OCI-LY3 (cell line): ENCODE results near the gene YPEL5.

Source experiments
- H2AFZ ChIP-seq: fragments of 200-600, 300-600 bp; shearing (Covaris generic); 2 replicates; pipeline ENCODE4 v1.6.0; 2014; ENCODE audit warnings: antibody characterized with exemption, low read depth, low read length
- H3K27ac ChIP-seq: fragments of 200-600, 300-600 bp; sonication (generic); 2 replicates; pipeline ENCODE4 v1.5.1; 2014; ENCODE audit warnings: mild to moderate bottlenecking, low read length, moderate library complexity, mixed read lengths
- H3K27me3 ChIP-seq: fragments of 200-600, 300-600 bp; sonication (generic); 2 replicates; pipeline ENCODE4 v1.6.1; 2014; ENCODE audit warnings: low read depth, low read length, mixed read lengths
- H3K36me3 ChIP-seq: fragments of 200-600, 300-600 bp; sonication (generic); replicated peaks from 2 replicates; pipeline ENCODE3; 2014; ENCODE audit warnings: low read depth, low read length, mixed read lengths
- H3K4me1 ChIP-seq: fragments of 300-600, 200-600 bp; sonication (generic); 2 replicates; pipeline ENCODE4 v1.6.1; 2014; ENCODE audit warnings: low read length, mixed read lengths
- H3K4me2 ChIP-seq: fragments of 200-600, 300-600 bp; sonication (generic); 2 replicates; pipeline ENCODE4 v1.6.1; 2014; ENCODE audit warnings: low read length, mixed read lengths
- H3K4me3 ChIP-seq: fragments of 300-600, 200-600 bp; sonication (generic); 2 replicates; pipeline ENCODE4 v1.5.1; 2014; ENCODE audit warnings: antibody characterized with exemption, mild to moderate bottlenecking, low read length, moderate library complexity
- H3K79me2 ChIP-seq: fragments of 300-600, 200-600 bp; shearing (Covaris generic); 2 replicates; pipeline ENCODE4 v1.6.1; 2014; ENCODE audit warnings: mild to moderate bottlenecking, low read length, mixed read lengths
- H3K9ac ChIP-seq: fragments of 300-600, 200-600 bp; shearing (Covaris generic); 2 replicates; pipeline ENCODE4 v1.6.0; 2014; ENCODE audit warnings: mild to moderate bottlenecking, low read length, moderate library complexity
- H3K9me3 ChIP-seq: fragments of 200-600, 300-600 bp; shearing (Covaris generic); 2 replicates; pipeline ENCODE4 v1.6.1; 2014; ENCODE audit warnings: low read length, mixed read lengths; ENCODE audit not compliant: insufficient read depth
- H4K20me1 ChIP-seq: fragments of 200-600, 300-600 bp; sonication (generic); 2 replicates; pipeline ENCODE4 v1.6.1; 2016; ENCODE audit warnings: low read length, mixed read lengths; ENCODE audit not compliant: insufficient read depth
- EZH2phosphoT487 ChIP-seq: fragments of 200-600 bp; shearing (Covaris generic); IDR thresholded peaks from 2 replicates; pipeline ENCODE4 v1.6.1; 2018; ENCODE audit warnings: antibody characterized with exemption, mixed run types, low read depth
- TF ChIP-seq, protein P1 (sequence below): fragments of 200-600, 300-600 bp; sonication (generic); IDR thresholded peaks from 2 replicates; pipeline ENCODE4 v1.5.1; 2014; ENCODE audit warnings: antibody characterized with exemption, low read length, low read depth

The YPEL5 gene

DNA sequence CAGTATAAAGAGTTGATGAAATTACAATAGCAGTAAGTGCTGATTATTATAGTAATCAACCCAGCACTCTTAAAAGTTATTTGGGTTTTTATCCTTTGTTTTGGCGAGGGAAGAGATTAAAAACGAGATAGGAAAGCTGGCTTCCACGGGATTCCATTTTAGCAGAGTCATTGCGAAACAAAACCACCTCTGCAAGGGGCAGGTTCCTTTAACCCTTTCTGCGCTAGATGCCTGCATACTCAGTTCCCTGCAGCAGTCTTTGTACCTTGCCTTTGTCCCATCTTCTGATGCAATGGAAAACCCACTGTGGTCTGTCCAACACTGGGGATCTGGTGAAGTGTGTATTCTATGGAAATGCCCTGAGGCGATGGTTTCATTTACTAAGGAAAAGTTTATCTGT is 2.7 kb downstream of the YPEL5 start:
- Histone ChIP-seq H4K20me1 (peaks cover 55% of the 10 kb centered on the region), H3K27ac (0 out of 2 replicates have a peak overlapping the region, but pooled peaks have one; percentile 88), H2AFZ (no peak overlapping the region), H3K36me3 (peaks cover 12% of the 10 kb centered on the region), H3K4me3 (peak overlapping the region; percentile 97), H3K27me3 (no peaks in the 10 kb centered on the region), H3K4me1 (peaks cover 36% of the 10 kb centered on the region), H3K9me3 (no peaks in the 10 kb centered on the region), H3K79me2 (0 out of 2 replicates have a peak, but pooled peaks cover 2% of the 10 kb centered on the region), H3K9ac (no peak overlapping the region; the same call in 1 of the 2 replicates), H3K4me2 (peak overlapping the region; percentile 98)
- TF ChIP-seq EZH2phosphoT487 = no peak
- TF ChIP-seq, protein P1, sequence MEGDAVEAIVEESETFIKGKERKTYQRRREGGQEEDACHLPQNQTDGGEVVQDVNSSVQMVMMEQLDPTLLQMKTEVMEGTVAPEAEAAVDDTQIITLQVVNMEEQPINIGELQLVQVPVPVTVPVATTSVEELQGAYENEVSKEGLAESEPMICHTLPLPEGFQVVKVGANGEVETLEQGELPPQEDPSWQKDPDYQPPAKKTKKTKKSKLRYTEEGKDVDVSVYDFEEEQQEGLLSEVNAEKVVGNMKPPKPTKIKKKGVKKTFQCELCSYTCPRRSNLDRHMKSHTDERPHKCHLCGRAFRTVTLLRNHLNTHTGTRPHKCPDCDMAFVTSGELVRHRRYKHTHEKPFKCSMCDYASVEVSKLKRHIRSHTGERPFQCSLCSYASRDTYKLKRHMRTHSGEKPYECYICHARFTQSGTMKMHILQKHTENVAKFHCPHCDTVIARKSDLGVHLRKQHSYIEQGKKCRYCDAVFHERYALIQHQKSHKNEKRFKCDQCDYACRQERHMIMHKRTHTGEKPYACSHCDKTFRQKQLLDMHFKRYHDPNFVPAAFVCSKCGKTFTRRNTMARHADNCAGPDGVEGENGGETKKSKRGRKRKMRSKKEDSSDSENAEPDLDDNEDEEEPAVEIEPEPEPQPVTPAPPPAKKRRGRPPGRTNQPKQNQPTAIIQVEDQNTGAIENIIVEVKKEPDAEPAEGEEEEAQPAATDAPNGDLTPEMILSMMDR = no peak

DNA sequence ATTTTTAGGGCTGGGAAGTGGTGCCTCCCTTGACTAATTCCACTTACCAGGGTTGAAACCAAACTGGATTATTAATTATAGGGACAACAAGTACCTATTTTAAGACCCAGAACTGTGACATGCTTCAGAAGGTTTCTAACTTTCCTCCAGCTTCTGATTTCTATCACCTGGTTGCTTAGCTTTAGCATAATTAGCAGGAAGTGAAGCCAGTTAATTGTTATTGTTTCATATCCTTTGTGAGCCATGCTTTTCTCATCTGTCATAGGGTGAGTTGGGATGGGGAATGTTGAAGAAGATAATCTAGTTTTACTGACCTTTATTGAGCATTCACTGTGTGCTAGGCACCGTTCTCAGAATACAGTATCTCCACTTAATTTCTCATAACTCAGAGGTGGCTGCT is 3.2 kb downstream of the YPEL5 start:
- Histone ChIP-seq H3K79me2 (0 out of 2 replicates have a peak, but pooled peaks cover 2% of the 10 kb centered on the region), H2AFZ (no peak overlapping the region), H3K4me2 (peak overlapping the region; percentile 98), H3K27me3 (no peaks in the 10 kb centered on the region), H3K9ac (no peak overlapping the region), H3K9me3 (no peaks in the 10 kb centered on the region), H3K36me3 (peaks cover 12% of the 10 kb centered on the region), H3K4me3 (peak overlapping the region; percentile 97), H4K20me1 (peaks cover 55% of the 10 kb centered on the region), H3K27ac (no peak overlapping the region), H3K4me1 (peaks cover 36% of the 10 kb centered on the region)
- no peak for TF ChIP-seq EZH2phosphoT487
- TF ChIP-seq, protein P1 = no peak

DNA sequence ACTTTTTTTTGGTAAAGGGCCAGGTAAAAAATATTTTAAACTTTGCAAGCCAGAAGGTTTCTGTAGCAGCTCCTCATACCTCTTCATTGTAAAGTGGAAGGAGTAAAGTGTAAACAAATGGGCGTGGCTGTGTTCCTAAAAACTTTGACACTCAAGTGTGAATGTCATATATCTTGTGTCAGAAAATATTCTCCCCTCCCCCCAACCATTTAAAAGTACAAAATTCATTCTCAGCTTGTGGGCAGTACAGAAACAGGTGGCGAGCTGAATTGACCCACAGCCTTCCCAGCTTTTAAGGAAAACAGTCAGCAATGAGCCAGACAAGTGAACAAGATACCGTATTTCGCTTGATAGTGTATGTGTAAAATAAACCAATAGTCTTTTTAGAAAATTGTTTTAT is 4.0 kb downstream of the YPEL5 start:
- Histone ChIP-seq H2AFZ (no peak overlapping the region), H3K27ac (no peak overlapping the region), H3K4me1 (peaks cover 34% of the 10 kb centered on the region), H4K20me1 (peaks cover 60% of the 10 kb centered on the region), H3K9ac (no peak overlapping the region), H3K36me3 (peaks cover 12% of the 10 kb centered on the region), H3K9me3 (no peaks in the 10 kb centered on the region), H3K4me2 (no peak overlapping the region), H3K79me2 (0 out of 2 replicates have a peak, but pooled peaks cover 2% of the 10 kb centered on the region), H3K27me3 (no peaks in the 10 kb centered on the region), H3K4me3 (no peak overlapping the region)
- TF ChIP-seq EZH2phosphoT487 = no peak
- TF ChIP-seq, protein P1 = no peak

DNA sequence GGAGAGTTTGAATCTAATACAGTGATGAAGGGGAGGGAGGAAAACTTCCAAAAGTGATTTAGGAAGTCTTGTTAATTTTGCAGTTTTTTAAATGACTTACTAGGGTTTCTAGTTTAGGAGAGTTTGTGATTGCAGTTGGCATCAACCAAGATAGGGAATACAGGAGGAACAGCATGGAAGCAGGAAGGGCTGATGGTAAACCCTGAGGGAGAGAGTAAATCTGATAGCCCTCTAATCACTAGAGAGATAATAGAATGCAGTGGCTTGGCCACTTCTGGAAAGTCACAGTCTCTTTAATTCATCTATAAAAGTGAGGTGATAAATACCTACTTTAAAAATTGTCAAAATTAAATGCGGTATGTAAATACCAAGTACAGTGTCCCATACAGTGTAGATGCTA is 5.6 kb downstream of the YPEL5 start:
- H3K27me3 ChIP-seq = no peaks in the 10 kb centered on the region
- no peak overlapping the region for H2AFZ ChIP-seq
- H3K79me2 ChIP-seq = 0 out of 2 replicates have a peak, but pooled peaks cover 2% of the 10 kb centered on the region
- no peak for TF ChIP-seq EZH2phosphoT487
- TF ChIP-seq, protein P1 = no peak
- H3K9me3 ChIP-seq = no peaks in the 10 kb centered on the region
- no peak overlapping the region for H3K4me2 ChIP-seq
- H3K27ac ChIP-seq = no peak overlapping the region
- H3K4me1 ChIP-seq = peaks cover 31% of the 10 kb centered on the region
- H3K36me3 ChIP-seq = peaks cover 16% of the 10 kb centered on the region
- H3K9ac ChIP-seq = no peak overlapping the region
- H3K4me3 ChIP-seq = no peak overlapping the region
- peaks cover 68% of the 10 kb centered on the region for H4K20me1 ChIP-seq
